Jurkat, Clone E6-1 (cell line): ENCODE data around the gene PDE6C.

ENCODE experiments used
- DNase-seq: peaks from one replicate; pipeline ENCODE4 v3.0.0-alpha.2; 2011; ENCODE audit warnings: low read depth, low spot score
- H3K4me3 ChIP-seq: 2 replicates; pipeline ENCODE4 v1.5.1; 2011; ENCODE audit warnings: mild to moderate bottlenecking, low read length, control low read depth, moderate library complexity

Gene PDE6C

GRCh38 chr10:93615576-93616235 is 3.4 kb downstream of the PDE6C start:
- no peak for DNase-seq
- no peak overlapping the region for H3K4me3 ChIP-seq

- DNase-seq: no peak
- H3K4me3 ChIP-seq: no peak overlapping the region
Measured at GRCh38 chr10:93620925-93621324, 8.6 kb downstream of the PDE6C start.

- no peak overlapping the region for H3K4me3 ChIP-seq
- no peak for DNase-seq
Measured at GRCh38 chr10:93622942-93623341, 10.6 kb downstream of the PDE6C start.

GRCh38 chr10:93628858-93629257 is 16.5 kb downstream of the PDE6C start:
- DNase-seq: no peak
- H3K4me3 ChIP-seq: no peak overlapping the region

- no peak for DNase-seq
- no peak overlapping the region for H3K4me3 ChIP-seq
Measured at GRCh38 chr10:93629647-93630305, 17.4 kb downstream of the PDE6C start.

- DNase-seq: no peak
Measured at GRCh38 chr10:93630625-93631557, 18.6 kb downstream of the PDE6C start.

GRCh38 chr10:93639791-93640190 is 27.5 kb downstream of the PDE6C start:
- no peak for DNase-seq
- no peak overlapping the region for H3K4me3 ChIP-seq

More at GRCh38 chr10:93630625-93631557, 18.6 kb downstream of the PDE6C start:
- H3K4me3 ChIP-seq: no peak overlapping the region

- no peak overlapping the region for H3K4me3 ChIP-seq
- DNase-seq: no peak
Measured at GRCh38 chr10:93652857-93653256, 40.5 kb downstream of the PDE6C start.

GRCh38 chr10:93654201-93654600 is 41.9 kb downstream of the PDE6C start:
- DNase-seq: no peak
- H3K4me3 ChIP-seq: no peak overlapping the region

- H3K4me3 ChIP-seq: no peak overlapping the region
- DNase-seq: no peak
Measured at GRCh38 chr10:93656155-93656554, 43.8 kb downstream of the PDE6C start.

GRCh38 chr10:93657757-93658156 is 45.4 kb downstream of the PDE6C start:
- no peak overlapping the region for H3K4me3 ChIP-seq
- DNase-seq: no peak

GRCh38 chr10:93666030-93666429 is 53.7 kb downstream of the PDE6C start:
- no peak for DNase-seq

GRCh38 chr10:93667795-93668194 is 55.5 kb downstream of the PDE6C start:
- no peak overlapping the region for H3K4me3 ChIP-seq
- no peak for DNase-seq

More at GRCh38 chr10:93666030-93666429, 53.7 kb downstream of the PDE6C start:
- H3K4me3 ChIP-seq: no peak overlapping the region

- no peak overlapping the region for H3K4me3 ChIP-seq
- DNase-seq: no peak
Measured at GRCh38 chr10:93670372-93670771, 58.0 kb downstream of the PDE6C start.

GRCh38 chr10:93671042-93671441 is 58.7 kb downstream of the PDE6C start:
- no peak overlapping the region for H3K4me3 ChIP-seq
- no peak for DNase-seq

GRCh38 chr10:93672022-93672678 is 59.8 kb downstream of the PDE6C start:
- DNase-seq: no peak
- H3K4me3 ChIP-seq: no peak overlapping the region

- DNase-seq: no peak
- H3K4me3 ChIP-seq: no peak overlapping the region
Measured at GRCh38 chr10:93672890-93673289, 60.6 kb downstream of the PDE6C start.

GRCh38 chr10:93673791-93674190 is 61.5 kb downstream of the PDE6C start:
- H3K4me3 ChIP-seq: no peak overlapping the region
- DNase-seq: no peak

GRCh38 chr10:93678386-93678785 is 66.0 kb downstream of the PDE6C start:
- no peak overlapping the region for H3K4me3 ChIP-seq
- no peak for DNase-seq
